ENCODE data around the gene CAPN15.
A peak's percentile ranks its signal among the peaks of the same experiment; 100 is the strongest.

CAPN15 gene

DNA sequence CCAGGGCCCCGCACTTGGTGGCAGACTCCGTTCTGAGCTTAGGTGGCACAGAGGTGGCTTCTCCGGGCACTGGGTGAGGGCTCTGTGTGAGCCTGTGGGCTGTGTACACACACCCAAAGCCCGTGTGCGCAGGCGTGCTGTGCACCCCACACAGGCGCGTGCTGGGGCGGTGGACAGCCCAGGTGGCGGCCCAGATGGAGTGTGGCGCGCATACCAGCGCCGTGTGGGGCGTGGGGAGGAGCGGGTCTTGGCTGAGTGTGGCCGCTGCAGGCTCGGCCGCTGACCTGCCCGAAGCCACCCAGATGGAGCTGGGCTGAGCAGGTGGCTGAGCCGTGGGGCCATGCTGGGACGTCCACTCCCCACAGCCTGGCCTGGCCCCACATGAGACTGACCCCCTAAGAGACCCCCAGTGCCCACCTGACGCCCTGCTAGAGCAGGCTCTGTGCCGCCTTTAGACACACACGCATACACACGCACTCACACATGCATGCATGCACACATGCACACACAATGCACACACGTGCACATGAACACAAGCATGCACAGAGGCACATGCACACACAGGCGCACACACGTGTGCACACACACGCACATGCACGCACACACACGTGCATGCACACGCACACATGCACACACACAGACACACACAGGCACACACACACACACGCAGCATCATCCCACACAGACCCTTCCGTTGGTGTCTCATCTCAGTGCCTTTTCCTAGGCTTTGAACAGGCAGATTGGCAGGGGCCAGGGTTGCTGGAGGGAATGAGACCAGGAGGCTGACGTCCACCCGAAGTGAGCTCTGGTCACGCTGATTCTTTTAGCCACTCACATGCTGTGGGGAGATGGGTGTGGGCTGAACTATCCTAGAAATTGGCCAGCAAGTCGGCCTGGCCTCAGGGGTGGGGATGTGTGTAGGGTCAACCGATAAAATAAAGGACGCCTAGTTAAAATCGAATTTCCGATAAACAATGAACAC, 34.7 kb downstream of the CAPN15 start:
- no peak for DNase-seq (ENCODE audit: low spot score)

- DNase-seq (ENCODE audit: low spot score) = no peak
Measured at GRCh38 chr16:563072-563644, 35.6 kb downstream of the CAPN15 start.

GRCh38 chr16:564690-565418, 37.3 kb downstream of the CAPN15 start:
- DNase-seq (ENCODE audit: low spot score) = no peak

DNA sequence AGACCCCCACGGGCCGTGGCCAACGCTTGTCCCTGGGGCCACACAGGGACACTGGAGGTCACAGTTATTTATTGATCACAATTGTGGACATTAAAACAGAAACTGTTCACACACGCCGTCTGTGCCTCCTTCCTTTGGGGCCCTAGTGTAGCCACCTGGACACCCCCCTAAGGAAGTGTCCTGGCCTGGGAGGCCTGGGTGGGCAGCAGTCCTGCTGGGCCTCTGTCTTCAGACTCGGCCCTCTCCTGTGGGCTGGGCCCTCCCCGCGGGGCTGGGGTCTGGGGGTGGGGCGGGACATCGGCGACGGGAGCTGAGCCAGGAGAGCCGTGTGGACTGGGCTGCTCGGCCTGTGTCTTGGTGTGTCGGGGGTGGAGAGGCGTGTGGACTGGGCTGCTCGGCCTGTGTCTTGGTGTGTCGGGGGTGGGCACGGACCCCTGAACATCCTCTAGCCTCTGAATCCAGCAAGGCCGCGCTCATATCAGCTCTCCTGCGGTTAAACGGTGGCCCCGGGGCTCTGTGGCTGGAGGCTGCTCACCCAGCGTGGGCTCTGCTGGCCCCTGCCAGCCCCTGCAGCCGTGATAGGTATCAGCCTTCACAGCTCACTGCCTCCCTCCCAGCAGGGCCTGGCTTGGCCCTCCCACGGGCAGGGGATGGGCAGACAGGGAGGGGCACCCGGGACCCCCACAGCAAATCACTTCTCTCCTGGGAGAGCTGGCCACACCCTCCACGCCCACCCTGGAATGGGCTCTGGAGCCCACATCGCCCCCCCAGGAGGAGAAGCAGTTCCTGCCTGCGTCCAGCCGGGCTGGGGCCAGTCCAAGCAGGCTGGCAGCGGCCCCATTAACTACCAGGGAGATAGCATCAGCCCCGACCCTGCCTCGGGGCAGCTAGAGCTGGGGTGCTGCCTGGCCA, 38.2 kb downstream of the CAPN15 start:
- no peak for DNase-seq (ENCODE audit: low spot score)

DNA sequence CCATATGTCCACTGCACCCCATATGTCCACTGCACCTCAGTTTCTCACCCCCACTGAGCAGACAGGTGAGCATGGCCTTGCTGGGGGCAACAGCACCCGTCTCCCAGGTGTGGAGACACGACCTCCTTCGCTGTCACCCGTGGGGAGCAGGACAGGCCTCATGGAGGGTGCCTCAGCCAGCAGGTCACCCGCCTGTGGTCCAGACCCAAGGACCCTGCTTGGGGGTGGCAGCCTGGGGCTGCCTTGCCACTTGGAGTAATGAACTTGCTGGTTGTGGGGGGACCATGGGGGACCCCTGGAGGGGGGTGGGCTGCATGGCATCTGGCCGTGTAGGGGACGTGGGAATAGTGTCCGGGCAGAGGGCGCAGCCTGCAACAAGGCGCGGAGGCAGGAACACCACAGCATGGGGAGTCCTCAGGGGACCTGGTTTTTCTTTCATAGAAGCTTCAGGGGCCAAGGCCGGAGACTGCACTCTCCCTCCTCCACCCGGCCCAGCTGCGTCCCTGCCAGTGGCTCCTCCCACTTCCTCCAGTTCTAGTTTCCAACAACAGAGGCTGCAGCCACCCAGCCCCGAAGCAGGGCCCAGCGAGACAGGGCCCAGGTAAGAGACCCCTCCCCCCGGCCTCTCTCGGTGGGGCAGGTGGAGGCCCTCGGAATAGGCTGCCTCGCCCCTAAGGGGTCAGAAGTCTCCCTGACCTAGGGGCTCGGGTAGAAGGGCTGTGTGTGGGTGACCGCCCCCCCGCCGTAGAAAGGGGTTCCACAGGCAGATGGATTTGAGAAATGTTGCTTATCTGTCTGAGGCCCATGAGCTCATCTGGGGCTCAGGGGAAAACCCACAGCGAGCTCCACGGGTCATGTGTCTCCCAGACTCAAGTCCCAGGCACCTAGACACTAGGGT, 39.2 kb downstream of the CAPN15 start, which contains the start of gene NHLRC4:
NHLRC4 (plus strand) TSS at position 531 of the 898 bp plus-strand sequence. CDS start 1,043 bp downstream, outside the sequence.
- peak; percentile 87 for DNase-seq (ENCODE audit: low spot score)

GRCh38 chr16:567373-568256, 40.1 kb downstream of the CAPN15 start:
- DNase-seq (ENCODE audit: low spot score) = no peak

DNA sequence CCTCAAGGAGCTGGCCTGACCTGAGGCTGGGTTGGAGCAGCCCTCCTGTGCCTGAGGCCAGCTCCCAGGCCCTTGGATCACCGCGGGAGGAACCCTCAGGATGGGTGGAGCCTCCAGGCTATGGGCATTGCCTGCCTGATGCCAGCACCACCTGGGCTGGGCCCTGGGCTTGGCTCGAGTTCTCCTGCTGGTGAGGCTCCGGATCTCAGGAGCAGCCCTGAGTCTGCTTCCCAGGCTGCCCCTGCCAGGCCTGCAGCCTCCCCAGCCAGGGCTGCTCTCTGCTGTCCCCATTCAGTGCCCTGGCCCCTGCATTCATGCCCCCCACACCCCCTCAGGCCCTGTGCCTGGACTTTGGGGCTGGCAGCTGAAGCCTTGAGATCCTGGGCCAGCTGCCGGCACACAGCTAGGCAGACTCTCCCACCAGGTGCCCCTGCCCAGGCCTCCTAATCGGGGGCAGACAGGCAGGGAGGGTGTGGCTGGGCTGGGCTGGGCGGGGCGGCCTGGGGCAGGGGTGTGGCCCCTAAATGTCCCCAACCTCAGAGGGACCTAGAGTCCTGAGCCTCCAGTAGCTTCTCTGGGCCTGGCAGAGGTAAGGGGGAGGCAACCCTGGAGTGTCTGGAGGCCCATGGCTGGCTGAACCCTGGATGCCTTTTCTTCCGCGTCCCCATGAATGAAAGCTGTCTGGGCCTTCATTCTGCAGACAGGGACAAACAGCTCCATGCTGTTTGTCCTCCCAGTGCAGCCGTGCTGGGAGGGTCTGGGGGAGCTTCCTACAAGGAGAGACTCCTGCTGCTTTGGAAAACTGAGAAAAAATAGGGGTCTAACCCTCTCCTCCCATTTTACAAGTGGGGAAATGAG, 41.1 kb downstream of the CAPN15 start:
- no peak for DNase-seq (ENCODE audit: low spot score)

DNA sequence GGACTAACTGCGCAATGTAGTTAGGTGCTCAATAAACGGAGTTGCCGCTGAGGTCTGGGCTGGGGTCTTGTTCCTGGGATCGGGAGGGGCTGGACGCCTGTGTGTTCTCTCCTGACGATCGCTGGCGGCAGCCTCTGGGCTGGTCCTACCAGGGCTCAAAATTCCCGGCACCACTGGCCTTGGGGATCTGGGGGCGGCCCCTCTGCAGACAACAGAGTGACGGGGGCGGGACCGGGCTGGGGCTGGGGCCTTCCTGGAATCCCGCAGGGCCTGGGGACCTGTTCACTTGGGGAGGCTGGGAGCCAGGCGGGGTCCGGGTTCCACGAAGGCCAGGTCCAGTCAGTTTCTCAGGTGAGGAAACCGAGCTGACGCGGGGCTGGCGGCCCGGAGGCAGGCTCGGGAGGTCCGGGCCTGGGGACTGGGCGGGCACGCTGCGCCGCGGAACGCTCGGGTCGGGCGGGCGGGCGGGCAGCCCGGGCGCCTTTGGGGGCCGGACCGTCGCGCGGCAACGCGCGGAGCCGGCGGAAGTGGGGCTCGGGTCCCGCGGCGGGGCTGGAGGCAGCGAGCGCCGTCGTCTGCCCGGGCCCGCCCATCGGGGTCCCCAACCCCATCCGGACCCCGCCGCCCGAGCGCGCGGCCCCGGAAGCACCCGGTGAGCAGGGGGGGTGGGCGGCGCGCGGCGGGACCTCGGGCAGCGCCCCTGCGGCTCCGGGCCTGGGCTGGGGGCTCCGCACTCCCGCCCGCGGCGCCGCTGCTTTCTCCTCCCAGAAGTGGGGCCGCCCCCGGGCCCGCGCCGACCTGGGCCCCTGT, 42.1 kb downstream of the CAPN15 start, which contains the start of gene PIGQ:
PIGQ (plus strand) TSS at position 524 of the 810 bp plus-strand sequence. CDS start 4,107 bp downstream, outside the sequence.
- peak; percentile 86 for DNase-seq (ENCODE audit: low spot score)

- no peak for DNase-seq (ENCODE audit: low spot score)
Measured at GRCh38 chr16:572865-573650, 45.5 kb downstream of the CAPN15 start.

- no peak for DNase-seq (ENCODE audit: low spot score)
Measured at GRCh38 chr16:574021-574760, 46.7 kb downstream of the CAPN15 start.

GRCh38 chr16:575354-576196, 48.1 kb downstream of the CAPN15 start:
- DNase-seq (ENCODE audit: low spot score) = no peak

GRCh38 chr16:576197-576822, 48.8 kb downstream of the CAPN15 start:
- no peak for DNase-seq (ENCODE audit: low spot score)

DNA sequence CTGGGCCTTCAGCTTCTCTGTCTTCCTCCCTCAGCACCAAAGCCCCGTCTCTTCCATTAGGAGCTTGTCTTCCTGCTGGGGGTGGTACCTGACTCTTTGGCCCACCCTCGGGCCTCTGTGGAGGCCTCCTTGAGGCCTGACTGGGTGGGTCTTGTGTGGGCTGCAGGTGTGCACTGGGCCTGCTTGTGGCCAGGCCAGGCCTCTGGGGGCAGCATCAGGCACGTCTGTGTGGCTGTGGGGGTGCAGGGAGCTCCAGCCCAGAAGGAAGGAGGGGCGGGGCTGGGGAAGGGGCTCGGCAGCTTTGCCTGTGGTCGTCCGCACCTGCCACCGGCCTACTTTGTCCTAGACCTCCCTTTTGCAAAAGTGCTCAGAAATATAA, 49.3 kb downstream of the CAPN15 start:
- DNase-seq (ENCODE audit: low spot score) = no peak

GRCh38 chr16:577796-578195, 50.3 kb downstream of the CAPN15 start:
- DNase-seq (ENCODE audit: low spot score) = no peak
